GM19239 (cell line): ENCODE measurements around the gene MAP7D2.
A peak's percentile ranks its signal among the peaks of the same experiment; 100 is the strongest.

Experiments
- DNase-seq: peaks from one replicate; pipeline ENCODE4 v3.0.0; 2011; ENCODE audit warnings: low spot score; ENCODE audit not compliant: insufficient read length
- FAIRE-seq: peaks from 2 replicates; lab custom pipeline; 2011; peaks lifted over from hg19 to GRCh38; lab: Jason Lieb, UNC

MAP7D2 gene

DNA sequence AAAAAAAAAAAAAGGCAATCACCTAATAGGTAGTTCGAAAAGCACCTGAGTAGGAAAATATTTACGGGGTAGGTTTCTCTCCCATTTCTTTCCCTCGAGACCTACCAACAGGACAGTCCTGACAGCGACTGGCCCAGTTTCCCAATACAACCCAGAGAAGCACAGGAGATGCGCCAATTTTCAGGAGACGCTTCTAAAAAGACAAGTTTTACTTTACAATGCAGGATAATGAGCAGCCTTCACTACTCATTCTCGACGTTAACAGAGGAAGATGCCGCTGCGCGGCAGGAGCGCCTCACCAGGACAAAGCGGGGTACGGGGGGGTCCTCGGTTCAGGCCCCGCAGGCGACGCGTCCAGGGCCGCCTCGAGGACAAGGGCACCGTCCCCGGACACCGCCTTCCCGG lies 126.6 kb downstream of the MAP7D2 start:
- DNase-seq (peak; percentile 8), FAIRE-seq (no peak)

DNA sequence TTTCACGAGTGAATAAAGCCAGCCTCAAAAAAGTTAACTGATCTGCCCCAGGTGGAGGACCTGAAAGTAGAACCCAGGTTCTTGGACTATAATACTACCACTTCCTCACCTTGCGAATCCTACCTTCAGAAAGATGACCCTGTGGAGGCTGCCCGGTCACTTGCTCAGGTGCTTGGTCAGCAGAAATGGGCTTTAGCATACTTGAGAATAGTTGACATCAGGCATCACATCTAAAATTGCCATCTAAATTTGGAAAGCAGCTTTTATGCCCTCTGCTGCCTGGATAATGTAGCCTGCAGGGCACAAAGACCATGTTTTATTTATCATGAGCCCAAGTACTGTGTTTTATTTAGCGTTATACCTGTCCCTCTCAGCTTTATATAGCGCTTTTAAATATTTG lies 128.9 kb downstream of the MAP7D2 start:
- peak; percentile 42 for FAIRE-seq

DNA sequence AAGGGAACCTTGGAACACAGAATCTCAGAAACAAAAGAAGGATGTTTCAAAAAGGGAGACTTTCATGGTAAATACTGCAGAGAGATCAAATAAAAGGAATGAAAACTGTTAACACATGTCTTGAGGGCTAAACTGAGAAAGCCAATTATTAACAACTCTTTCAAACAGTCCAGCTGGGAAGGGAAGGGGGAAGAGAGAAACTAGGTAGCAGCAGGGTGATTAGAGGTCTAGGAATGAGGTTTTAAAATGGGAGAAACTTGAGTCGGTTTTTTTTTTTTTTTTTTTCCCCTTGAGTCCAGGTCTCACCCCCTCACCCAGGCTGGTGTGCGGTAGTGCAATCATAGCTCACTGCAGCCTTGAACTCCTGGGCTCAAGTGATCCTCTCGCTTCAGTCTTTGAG lies 130.2 kb downstream of the MAP7D2 start:
- FAIRE-seq (peak; percentile 44), DNase-seq (no peak)

More for the DNA sequence above, 128.9 kb downstream of the MAP7D2 start:
- DNase-seq = no peak

DNA sequence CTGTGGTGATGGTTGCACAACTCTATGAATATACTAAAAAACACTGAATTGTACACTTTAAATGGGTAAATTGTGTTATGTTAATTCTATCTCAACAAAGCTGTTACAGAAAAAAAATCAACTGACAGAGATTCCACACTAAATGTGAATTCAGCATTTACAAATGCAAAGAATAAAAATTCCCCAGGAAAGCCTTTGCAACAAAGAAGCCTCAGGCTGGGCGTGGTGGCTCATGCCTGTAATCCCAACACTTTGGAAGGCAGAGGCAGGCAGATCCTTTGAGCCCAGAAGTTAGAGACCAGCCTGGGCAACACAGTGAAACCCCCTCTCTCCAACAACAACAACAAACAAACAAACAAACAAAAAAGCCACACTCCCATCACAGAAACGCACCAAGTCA lies 134.8 kb downstream of the MAP7D2 start:
- no peak for FAIRE-seq

DNA sequence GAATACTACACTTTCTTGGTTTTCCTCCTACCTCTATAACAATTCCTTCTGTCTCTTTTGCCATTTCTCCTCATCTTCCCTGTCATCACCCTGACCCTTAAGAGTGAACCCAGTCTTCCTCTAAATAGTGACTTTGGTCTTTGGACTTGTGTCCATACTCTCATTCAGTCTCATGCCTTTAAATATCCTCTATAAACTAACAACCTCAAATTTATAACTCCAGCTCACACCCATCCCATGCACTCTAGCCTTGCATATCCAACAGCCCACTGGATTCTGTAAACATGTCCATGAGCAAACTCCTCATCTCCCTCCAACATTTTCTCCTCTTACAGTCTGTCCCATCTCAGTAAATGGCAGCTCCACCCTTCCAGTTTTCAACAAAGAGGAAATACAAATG lies 140.9 kb downstream of the MAP7D2 start:
- no peak for DNase-seq
- FAIRE-seq = no peak

More for the DNA sequence above, 134.8 kb downstream of the MAP7D2 start:
- no peak for DNase-seq

DNA sequence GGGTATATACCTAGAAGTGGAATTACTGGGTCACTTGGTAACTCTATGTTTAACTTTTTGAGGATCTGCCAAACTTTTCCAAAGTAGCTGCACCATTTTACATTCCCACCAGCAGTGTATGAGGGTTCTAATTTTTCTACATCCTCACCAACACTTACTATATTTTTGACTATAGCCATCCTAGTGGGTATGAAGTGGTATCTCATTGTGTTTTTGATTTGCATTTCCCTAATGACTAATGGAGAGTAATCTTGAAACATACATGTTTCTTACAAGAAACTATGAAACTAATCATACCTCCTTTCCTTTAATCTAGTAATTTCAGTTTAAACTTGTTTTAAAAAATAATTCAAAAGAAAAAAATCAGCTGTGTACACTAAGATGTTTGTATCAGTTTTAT lies 143.7 kb downstream of the MAP7D2 start:
- FAIRE-seq (no peak), DNase-seq (no peak)

DNA sequence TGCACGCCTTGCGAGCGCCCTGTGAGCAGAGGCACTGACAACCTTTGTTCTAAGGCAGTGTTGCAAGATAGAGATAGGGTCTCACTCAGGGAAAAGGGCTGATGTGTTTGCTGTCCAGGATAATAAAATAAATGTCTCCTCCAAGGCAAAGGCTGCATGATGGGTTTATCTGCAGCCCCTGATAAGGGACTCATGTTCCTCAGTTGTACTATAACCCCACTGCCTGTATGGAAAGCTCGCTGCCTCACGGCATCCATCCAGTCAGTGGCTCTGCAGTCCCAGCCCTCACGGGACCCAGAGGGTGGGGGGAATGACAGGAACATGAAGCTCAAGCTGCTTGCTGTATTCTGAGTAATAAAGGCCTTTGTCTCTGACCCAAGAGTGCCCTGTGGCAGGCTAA lies 148.4 kb downstream of the MAP7D2 start:
- FAIRE-seq = no peak
- no peak for DNase-seq

DNA sequence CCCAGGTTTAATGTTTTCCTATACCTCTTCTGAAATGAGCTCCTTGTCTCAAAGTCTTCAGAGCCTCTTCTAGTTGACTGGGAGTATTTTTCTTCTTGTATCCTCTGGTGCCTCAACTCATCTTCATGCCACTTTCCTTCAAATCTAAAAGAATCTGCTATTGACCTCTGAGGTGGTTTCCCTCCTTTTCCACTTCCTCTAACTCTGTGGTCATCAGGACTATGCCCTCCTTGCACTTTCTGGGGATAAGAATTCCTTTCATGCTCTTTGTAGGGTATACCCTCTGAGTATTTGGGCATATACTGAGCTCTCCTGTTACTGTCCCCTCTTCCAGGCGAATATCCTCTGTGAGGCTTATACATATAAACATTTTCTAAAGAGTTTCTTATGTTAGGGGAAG lies 150.7 kb downstream of the MAP7D2 start:
- FAIRE-seq = no peak
- no peak for DNase-seq

DNA sequence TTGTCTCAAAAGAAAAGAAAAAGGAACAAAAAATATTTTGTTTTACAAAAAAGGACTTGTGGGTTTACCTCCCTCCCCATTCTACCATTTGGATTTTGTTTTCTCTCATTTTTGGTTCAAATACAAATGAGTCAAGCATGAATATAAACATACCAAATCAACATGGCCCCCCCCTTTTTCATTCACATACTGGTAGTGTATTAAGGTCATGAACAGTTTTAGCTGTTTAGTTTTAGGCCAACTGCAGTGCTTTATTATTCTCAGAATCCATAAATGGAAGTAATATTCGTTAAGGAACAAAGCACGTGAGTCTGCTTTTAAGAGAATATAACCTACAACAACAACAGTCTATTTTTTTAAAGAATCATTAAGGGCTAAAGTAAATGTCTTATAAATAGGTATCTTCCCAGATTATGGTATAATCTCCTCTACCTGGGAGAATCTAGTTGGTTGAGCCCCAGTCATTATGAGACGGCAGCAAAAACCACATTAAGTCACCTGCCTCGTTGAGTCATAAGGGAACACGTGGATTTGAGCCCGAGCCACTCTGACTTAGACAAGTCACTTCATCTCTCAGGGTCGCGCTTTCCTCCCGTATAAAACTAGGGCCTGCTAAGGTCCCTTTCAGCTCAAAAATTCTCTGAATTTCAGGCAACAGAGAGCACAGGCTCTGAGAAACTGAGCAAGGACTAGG lies 152.5 kb downstream of the MAP7D2 start:
- DNase-seq (no peak), FAIRE-seq (peak; percentile 86)

DNA sequence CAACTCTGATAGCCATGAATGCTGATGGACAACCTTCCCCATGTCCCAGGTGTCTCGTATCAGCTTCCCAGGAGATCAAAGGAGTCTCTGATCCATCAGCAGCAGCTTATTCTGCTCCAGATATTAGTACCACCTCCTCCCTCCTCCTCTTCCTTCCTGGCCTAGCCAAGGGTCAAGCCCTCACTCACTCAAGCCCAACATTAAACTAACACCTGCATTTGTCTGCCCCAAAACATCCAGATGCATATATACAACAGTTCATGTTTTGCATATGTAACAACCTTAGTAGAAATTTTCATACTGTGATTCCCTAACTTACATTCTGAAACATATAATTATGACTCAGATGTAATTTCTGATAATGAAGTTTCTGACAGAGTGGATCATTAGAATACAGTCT lies 155.8 kb downstream of the MAP7D2 start:
- DNase-seq (no peak), FAIRE-seq (peak; percentile 59)

DNA sequence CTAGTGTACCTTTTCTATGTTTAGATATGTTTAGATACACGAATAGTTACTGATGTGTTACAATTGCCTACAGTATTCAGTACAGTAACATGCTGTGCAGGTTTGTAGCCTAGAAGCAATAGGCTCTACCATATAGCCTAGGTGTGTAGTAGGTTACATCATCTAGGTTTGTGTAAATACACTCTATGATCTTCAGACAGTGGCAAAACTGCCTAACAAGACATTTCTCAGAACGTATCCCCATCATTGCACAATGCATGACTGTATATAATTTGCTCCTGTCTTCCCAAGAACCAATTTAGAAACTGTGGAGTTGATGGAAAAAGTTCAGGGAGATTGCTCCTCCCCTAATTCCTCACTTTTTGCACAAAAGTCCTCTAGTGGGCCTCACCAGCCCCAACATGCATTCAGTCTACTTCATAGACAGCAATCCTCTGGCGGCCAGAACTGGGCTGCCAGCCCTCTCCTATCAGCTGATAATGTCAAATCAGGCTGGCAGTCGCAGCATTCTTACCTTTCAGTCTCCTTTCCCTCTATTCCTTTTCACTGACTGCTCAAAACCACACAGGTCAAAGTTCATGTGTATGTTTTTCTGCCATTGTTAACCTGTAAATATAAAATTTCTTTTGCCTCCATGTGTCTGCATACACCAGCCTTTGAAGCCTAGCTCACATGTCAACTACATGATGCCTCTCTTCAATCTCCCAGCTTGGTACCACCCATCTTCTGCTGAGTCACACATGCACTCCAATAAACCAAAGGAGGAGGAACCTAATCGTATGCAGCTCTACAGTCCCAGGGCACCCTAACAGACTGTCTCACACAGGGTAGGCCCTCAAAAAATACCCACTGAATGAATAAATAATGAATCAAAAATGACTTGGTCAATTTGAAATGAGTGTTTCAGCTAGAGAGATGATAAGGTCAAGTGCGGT lies 157.9 kb downstream of the MAP7D2 start:
- DNase-seq (no peak), FAIRE-seq (no peak)

DNA sequence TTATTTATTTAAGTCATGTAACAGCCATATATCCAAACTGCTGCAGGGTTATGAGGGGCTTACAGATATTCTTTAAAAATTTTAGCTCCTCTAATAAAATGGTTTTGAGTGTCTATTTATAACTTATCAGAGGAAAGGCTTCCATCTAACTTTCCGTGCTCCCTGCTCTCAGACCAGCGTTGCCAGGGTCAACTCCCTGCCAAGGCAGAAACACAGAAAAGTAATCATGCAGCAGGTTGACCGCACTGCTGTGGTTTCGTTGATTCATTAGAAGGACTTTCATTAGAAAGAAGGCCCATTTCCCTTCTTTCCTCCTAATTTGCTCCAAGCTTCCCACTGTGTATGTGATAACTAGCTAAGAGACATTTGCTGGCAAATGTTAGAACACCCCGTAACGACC lies 159.8 kb downstream of the MAP7D2 start:
- DNase-seq = no peak
- FAIRE-seq = no peak
